Vagina (tissue), 2 donors: Measurements from ENCODE around the gene RASSF6. TPM values are rescaled to one million over a fixed set of nuclear protein-coding genes. Genes with fewer than 3 reads are reported as not detected.
A peak's percentile ranks its signal among the peaks of the same experiment; 100 is the strongest.
"Not testable (repeated sequence)": the region's sequence is repeated elsewhere in the genome, so short reads cannot be mapped to it uniquely, and the experiment has no call there.

Source experiments
- DNase-seq, 2 donors: peaks; one replicate each; pipeline ENCODE4 v3.0.0-alpha.2; 2017; ENCODE audit errors: extremely low spot score in 2 of 2
- H3K27ac ChIP-seq: fragments of 200-600 bp; sonication (generic); one replicate; pipeline ENCODE4 v1.5.1; 2019
- H3K27me3 ChIP-seq: fragments of 200-600 bp; sonication (generic); one replicate; pipeline ENCODE4 v1.5.1; 2019
- H3K36me3 ChIP-seq, 2 donors: fragments of 200-600 bp; sonication (generic); one replicate each; pipeline ENCODE4 v1.5.1; 2017 to 2019
- H3K4me1 ChIP-seq: fragments of 200-600 bp; sonication (generic); one replicate; pipeline ENCODE4 v1.5.1; 2019
- H3K4me3 ChIP-seq, 2 donors: fragments of 200-600 bp; sonication (generic); 1 replicate in 1 of 2; 2 replicates in 1 of 2; pipeline ENCODE4 v1.5.1; 2016 to 2019
- H3K9me3 ChIP-seq: fragments of 200-600 bp; sonication (generic); one replicate; pipeline ENCODE4 v1.5.1; 2019
- POLR2A ChIP-seq, 2 donors: fragments of 450-650 bp; IDR thresholded peaks; one replicate each; pipeline ENCODE4 v1.6.1; 2017; ENCODE audit warnings: antibody characterized with exemption in 2 of 2, mild to moderate bottlenecking in 2 of 2, moderate library complexity in 2 of 2
- POLR2AphosphoS5 ChIP-seq, 2 donors: sonication (generic); formaldehyde crosslinking; IDR thresholded peaks; one replicate each; pipeline ENCODE4 v1.9.0; 2017; ENCODE audit warnings: antibody characterized with exemption in 2 of 2, mild to moderate bottlenecking in 2 of 2, low read depth in 1 of 2; ENCODE audit not compliant: insufficient read depth in 1 of 2
- intact Hi-C: fragments of 100-400 bp; cut with DNase I; formaldehyde crosslinking; loops from one replicate; pipeline ENCODE4 v1.15.1; 2023
- total RNA-seq: library from RNA; depleted of rRNA; stranded (reverse); fragments of >200 nt; gene quantifications from one replicate; pipeline ENCODE4 v1.2.3, GENCODE V29; 2016
- TF ChIP-seq, protein P1 (sequence below), 3 experiments: fragments of 450-650 bp in 2 of 3; fragments of 200-600 bp in 1 of 3; sonication (generic) in 1 of 3; IDR thresholded peaks; one replicate each; pipeline ENCODE4 v1.5.1; 2017 to 2019; ENCODE audit warnings: antibody characterized with exemption in 3 of 3, mild to moderate bottlenecking in 2 of 3, moderate library complexity in 2 of 3

RASSF6 gene
- total RNA-seq, 1 donor from 2014 or later: 16.9 TPM

DNA sequence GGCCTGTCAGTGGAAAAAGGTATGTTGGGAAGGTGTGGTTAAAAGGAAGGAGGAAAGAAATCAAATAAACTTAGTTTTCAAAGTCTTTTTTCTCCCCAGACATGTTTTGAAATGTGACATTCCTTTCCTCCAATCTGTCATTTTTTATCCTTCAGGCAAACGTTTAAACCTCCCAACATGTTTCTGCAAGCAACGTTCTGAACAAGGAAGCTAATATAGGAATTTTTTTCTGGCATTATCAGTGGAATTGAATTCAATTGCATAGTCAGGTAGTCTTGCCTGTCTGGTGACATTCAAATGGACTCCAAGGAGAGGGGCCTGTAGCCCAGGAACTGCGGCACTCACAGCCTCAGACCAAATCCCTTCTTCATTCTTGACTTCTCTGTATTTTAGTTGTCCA, 30.0 kb upstream of the RASSF6 start:
- Histone ChIP-seq H3K27ac (no peak overlapping the region), H3K27me3 (no peaks in the 10 kb centered on the region)
- TF ChIP-seq, protein P1, sequence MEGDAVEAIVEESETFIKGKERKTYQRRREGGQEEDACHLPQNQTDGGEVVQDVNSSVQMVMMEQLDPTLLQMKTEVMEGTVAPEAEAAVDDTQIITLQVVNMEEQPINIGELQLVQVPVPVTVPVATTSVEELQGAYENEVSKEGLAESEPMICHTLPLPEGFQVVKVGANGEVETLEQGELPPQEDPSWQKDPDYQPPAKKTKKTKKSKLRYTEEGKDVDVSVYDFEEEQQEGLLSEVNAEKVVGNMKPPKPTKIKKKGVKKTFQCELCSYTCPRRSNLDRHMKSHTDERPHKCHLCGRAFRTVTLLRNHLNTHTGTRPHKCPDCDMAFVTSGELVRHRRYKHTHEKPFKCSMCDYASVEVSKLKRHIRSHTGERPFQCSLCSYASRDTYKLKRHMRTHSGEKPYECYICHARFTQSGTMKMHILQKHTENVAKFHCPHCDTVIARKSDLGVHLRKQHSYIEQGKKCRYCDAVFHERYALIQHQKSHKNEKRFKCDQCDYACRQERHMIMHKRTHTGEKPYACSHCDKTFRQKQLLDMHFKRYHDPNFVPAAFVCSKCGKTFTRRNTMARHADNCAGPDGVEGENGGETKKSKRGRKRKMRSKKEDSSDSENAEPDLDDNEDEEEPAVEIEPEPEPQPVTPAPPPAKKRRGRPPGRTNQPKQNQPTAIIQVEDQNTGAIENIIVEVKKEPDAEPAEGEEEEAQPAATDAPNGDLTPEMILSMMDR (IDR thresholded peaks at IDR 0.05): no peak
- TF ChIP-seq POLR2AphosphoS5 (IDR thresholded peaks at IDR 0.05; ENCODE audit: insufficient read depth in 1 of 2, low read depth in 1 of 2): peak in 1 of 2 donors; percentile 36

DNA sequence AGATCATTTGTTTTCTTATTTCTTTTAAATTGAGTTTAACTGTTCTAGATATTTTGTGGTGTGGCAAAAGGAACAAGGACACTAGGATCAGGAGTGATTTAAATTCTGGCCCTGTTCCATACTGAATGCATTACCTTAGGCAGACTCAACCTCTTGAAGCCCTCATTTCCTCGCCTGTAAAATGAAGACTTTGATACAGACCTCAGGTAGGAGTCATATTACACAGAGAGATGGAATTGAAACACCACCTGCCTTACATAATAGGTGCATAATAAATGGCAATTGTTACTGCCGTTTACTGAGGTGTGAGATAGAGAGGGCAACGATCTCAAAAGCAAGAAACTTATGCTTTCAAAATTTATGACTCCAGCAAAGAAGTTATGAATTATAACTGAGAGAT, 28.2 kb upstream of the RASSF6 start:
- intact Hi-C loops: no loop called here

More for the DNA sequence above, 30.0 kb upstream of the RASSF6 start:
- no peak for DNase-seq
- no peaks in the 10 kb centered on the region for H3K36me3 ChIP-seq
- intact Hi-C loops: no loop called here
- H3K9me3 ChIP-seq: no peaks in the 10 kb centered on the region
- no peak overlapping the region for H3K4me3 ChIP-seq
- no peaks in the 10 kb centered on the region for H3K4me1 ChIP-seq

DNA sequence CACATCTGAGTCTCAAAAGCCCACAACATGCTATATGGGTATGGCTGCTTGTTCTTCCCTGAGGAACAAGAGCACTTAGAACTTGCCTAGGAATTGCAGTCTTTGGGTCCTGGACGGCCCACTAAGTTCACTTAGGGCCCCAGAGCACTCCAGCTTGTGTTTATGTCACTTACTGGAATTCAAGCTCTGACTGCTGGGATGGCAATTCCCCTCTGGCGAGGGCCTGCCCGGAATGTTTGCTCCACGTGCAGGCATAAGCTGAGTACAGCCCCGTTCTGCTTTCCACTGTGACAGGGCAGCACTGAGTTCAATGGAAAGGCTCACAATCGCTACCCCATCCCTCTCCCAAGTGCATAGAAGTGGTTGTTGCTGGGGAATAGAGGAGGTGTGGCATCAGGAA, 25.9 kb upstream of the RASSF6 start:
- intact Hi-C loops: no loop called here
- no peaks in the 10 kb centered on the region for H3K36me3 ChIP-seq
- H3K4me3 ChIP-seq: no peak overlapping the region
- H3K4me1 ChIP-seq: no peaks in the 10 kb centered on the region
- no peak overlapping the region for H3K27ac ChIP-seq
- TF ChIP-seq POLR2AphosphoS5 (IDR thresholded peaks at IDR 0.05; ENCODE audit: insufficient read depth in 1 of 2, low read depth in 1 of 2) (no peak), POLR2A (IDR thresholded peaks at IDR 0.05) (no peak)
- TF ChIP-seq, protein P1 (IDR thresholded peaks at IDR 0.05): no peak
- no peaks in the 10 kb centered on the region for H3K9me3 ChIP-seq
- no peaks in the 10 kb centered on the region for H3K27me3 ChIP-seq
- no peak for DNase-seq

More for the DNA sequence above, 28.2 kb upstream of the RASSF6 start:
- TF ChIP-seq POLR2A (IDR thresholded peaks at IDR 0.05): no peak
- TF ChIP-seq POLR2AphosphoS5 (IDR thresholded peaks at IDR 0.05; ENCODE audit: insufficient read depth in 1 of 2, low read depth in 1 of 2): no peak
- TF ChIP-seq, protein P1 (IDR thresholded peaks at IDR 0.05): no peak
- Histone ChIP-seq H3K4me3 (no peak overlapping the region), H3K4me1 (no peaks in the 10 kb centered on the region), H3K9me3 (no peaks in the 10 kb centered on the region), H3K27me3 (no peaks in the 10 kb centered on the region), H3K36me3 (no peaks in the 10 kb centered on the region), H3K27ac (no peak overlapping the region)
- DNase-seq: no peak

DNA sequence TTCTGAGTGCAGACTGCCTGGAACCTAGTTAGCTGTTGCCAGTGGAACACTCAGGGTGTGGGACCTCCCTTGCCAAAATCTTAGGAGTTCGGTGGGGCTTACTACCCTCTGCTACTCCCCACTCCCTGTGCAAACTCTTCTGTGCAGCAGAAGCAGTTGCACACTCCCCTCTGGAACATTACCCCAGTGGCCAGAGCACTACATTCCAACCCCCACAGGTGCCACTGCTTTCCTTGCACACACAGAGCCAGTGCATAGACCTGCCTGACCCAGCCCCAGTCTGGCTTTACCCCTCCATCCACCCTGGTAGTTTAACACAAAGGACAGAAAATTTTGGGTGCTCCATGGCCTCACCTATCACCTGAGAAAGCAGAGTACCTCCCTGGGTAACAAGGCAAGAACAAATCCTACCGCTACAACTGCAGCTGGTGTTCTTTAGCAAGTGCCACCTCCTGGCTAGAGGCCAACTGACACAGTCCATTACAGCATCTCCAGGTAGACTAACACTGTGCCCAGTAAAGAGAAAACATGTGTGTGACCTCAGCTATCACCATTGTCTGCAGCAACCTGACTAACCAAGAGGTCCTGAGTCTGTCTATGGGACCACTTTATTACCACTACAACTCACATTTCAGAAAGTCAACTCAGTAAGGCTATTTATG, 11.5 kb upstream of the RASSF6 start:
- DNase-seq: no peak
- H3K4me3 ChIP-seq: no peak overlapping the region
- H3K27ac ChIP-seq: no peak overlapping the region
- intact Hi-C loops: no loop called here
- no peaks in the 10 kb centered on the region for H3K4me1 ChIP-seq
- TF ChIP-seq POLR2A (IDR thresholded peaks at IDR 0.05): no peak
- TF ChIP-seq, protein P1 (IDR thresholded peaks at IDR 0.05): no peak
- no peak for TF ChIP-seq POLR2AphosphoS5 (IDR thresholded peaks at IDR 0.05; ENCODE audit: insufficient read depth in 1 of 2, low read depth in 1 of 2)
- H3K27me3 ChIP-seq: no peaks in the 10 kb centered on the region
- H3K36me3 ChIP-seq: no peaks in the 10 kb centered on the region
- H3K9me3 ChIP-seq: no peaks in the 10 kb centered on the region

DNA sequence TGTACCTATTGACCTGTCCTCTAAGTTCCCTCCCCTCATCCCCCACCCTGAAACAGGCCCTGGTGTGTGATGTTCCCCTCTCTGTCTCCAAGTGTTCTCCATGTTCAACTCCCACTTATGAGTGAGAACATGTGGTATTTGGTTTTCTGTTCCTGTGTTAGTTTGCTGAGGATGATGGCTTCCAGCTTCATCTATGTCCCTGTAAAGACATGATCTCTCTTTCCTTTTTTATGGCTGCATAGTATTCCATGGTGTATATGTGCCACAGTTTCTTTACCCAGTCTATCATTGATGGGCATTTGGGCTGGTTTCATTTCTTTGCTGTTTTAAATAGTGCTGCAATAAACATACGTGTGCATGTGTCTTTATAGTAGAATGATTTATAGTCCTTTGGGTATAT, 8.6 kb upstream of the RASSF6 start:
- intact Hi-C loops: not testable (repeated sequence)

More for the DNA sequence above, 8.6 kb upstream of the RASSF6 start:
- not testable (repeated sequence) for H3K9me3 ChIP-seq, DNase-seq, H3K4me3 ChIP-seq, H3K36me3 ChIP-seq, H3K4me1 ChIP-seq, H3K27ac ChIP-seq, H3K27me3 ChIP-seq
